Neural cell (in vitro differentiated cells): Measurements from ENCODE around the gene TSHR. TPM values are rescaled to one million over a fixed set of nuclear protein-coding genes. Genes with fewer than 3 reads are reported as not detected.

ENCODE experiments used
- H2AFZ ChIP-seq: fragments of 200-600, 300-800 bp; sonication (generic), shearing (Covaris generic); 2 replicates; pipeline ENCODE4 v1.6.0; 2014; ENCODE audit warnings: low read depth, mild to moderate bottlenecking, antibody characterized with exemption, low read length, moderate library complexity
- H3F3A ChIP-seq: fragments of 200-600 bp; shearing (Covaris generic); 2 replicates; pipeline ENCODE4 v1.6.1; 2016; ENCODE audit warnings: mild to moderate bottlenecking, moderate library complexity, mixed read lengths, antibody characterized with exemption, low read length; ENCODE audit not compliant: insufficient read depth, poor library complexity, severe bottlenecking
- H3K27ac ChIP-seq: fragments of 200-600, 300-800 bp; sonication (generic), shearing (Covaris generic); 2 replicates; pipeline ENCODE4 v1.5.1; 2014; ENCODE audit warnings: mild to moderate bottlenecking, low read length, moderate library complexity
- H3K27me3 ChIP-seq: fragments of 300-800, 200-600 bp; sonication (generic), shearing (Covaris generic); 2 replicates; pipeline ENCODE4 v1.6.0; 2014; ENCODE audit warnings: mild to moderate bottlenecking, low read depth, low read length, moderate library complexity; ENCODE audit not compliant: insufficient read depth
- H3K36me3 ChIP-seq: fragments of 300-800, 200-600 bp; sonication (generic), shearing (Covaris generic); 2 replicates; pipeline ENCODE4 v1.5.1; 2014; ENCODE audit warnings: mild to moderate bottlenecking, antibody characterized with exemption, low read length, moderate library complexity; ENCODE audit not compliant: insufficient read depth
- H3K4me2 ChIP-seq: fragments of 300-800, 200-600 bp; sonication (generic), shearing (Covaris generic); 2 replicates; pipeline ENCODE4 v1.6.0; 2014; ENCODE audit warnings: mild to moderate bottlenecking, low read length
- H3K4me3 ChIP-seq: fragments of 300-800, 200-600 bp; sonication (generic), shearing (Covaris generic); 2 replicates; pipeline ENCODE4 v1.5.1; 2014; ENCODE audit warnings: mild to moderate bottlenecking, low read length, moderate library complexity
- H3K79me2 ChIP-seq: fragments of 200-600 bp; shearing (Covaris generic); replicated peaks from 2 replicates; pipeline ENCODE4 v1.6.0; 2014; ENCODE audit warnings: mild to moderate bottlenecking, low read length, moderate library complexity; ENCODE audit not compliant: insufficient read depth
- H3K9ac ChIP-seq: fragments of 300-800, 200-600 bp; sonication (generic), shearing (Covaris generic); 2 replicates; pipeline ENCODE4 v1.6.1; 2016; ENCODE audit warnings: mild to moderate bottlenecking, low read length, mixed read lengths
- H3K9me2 ChIP-seq: fragments of 200-600 bp; shearing (Covaris generic); 2 replicates; pipeline ENCODE4 v1.6.1; 2016; ENCODE audit warnings: mild to moderate bottlenecking, low read length, mixed read lengths; ENCODE audit not compliant: insufficient read depth
- H3K9me3 ChIP-seq: fragments of 200-600, 300-800 bp; sonication (generic), shearing (Covaris generic); 2 replicates; pipeline ENCODE4 v1.6.1; 2016; ENCODE audit warnings: mild to moderate bottlenecking, mixed run types, low read length, moderate library complexity, mixed read lengths
- H4K20me1 ChIP-seq: fragments of 200-600 bp; shearing (Covaris generic); 2 replicates; pipeline ENCODE4 v1.6.1; 2016; ENCODE audit warnings: mild to moderate bottlenecking, mixed run types; ENCODE audit not compliant: insufficient read depth
- EP300 ChIP-seq: fragments of 450-650 bp; conservative IDR thresholded peaks from 2 replicates; pipeline ENCODE4 v1.6.1; 2014; ENCODE audit warnings: antibody characterized with exemption, mild to moderate bottlenecking, moderate library complexity; ENCODE audit not compliant: poor library complexity, severe bottlenecking
- EZH2 ChIP-seq: fragments of 200-600, 300-800 bp; shearing (Covaris generic), sonication (generic); IDR thresholded peaks from 2 replicates; pipeline ENCODE4 v1.6.1; 2014; ENCODE audit warnings: antibody characterized with exemption, low read length, borderline replicate concordance, mild to moderate bottlenecking; ENCODE audit not compliant: insufficient read depth, poor library complexity, severe bottlenecking
- MXI1 ChIP-seq: fragments of 450-650 bp; conservative IDR thresholded peaks from 2 replicates; pipeline ENCODE4 v1.6.1; 2014; ENCODE audit warnings: antibody characterized with exemption, mild to moderate bottlenecking; ENCODE audit not compliant: poor library complexity, severe bottlenecking
- POLR2AphosphoS5 ChIP-seq: IDR thresholded peaks from 2 replicates; pipeline ENCODE4 v1.6.1; 2012
- RAD21 ChIP-seq: fragments of 450-650 bp; conservative IDR thresholded peaks from 2 replicates; pipeline ENCODE4 v1.6.1; 2014; ENCODE audit warnings: antibody characterized with exemption, mild to moderate bottlenecking, moderate library complexity
- SMC3 ChIP-seq: fragments of 450-650 bp; conservative IDR thresholded peaks from 2 replicates; pipeline ENCODE4 v1.6.1; 2014; ENCODE audit warnings: antibody characterized with exemption, mild to moderate bottlenecking, moderate library complexity; ENCODE audit not compliant: poor library complexity
- TAF1 ChIP-seq: IDR thresholded peaks from 2 replicates; pipeline ENCODE4 v1.6.1; 2012; ENCODE audit warnings: low read depth
- polyA plus RNA-seq: library from polyadenylated mRNA; depleted of rRNA; stranded (reverse); fragments of >200 nt; gene quantifications from 2 replicates; pipeline ENCODE4 v1.2.3, GENCODE V29; 2014
- TF ChIP-seq, protein P1 (sequence below): IDR thresholded peaks from 2 replicates; pipeline ENCODE4 v1.6.1; 2012; ENCODE audit warnings: borderline replicate concordance
- TF ChIP-seq, protein P2 (sequence below): fragments of 450-650 bp; IDR thresholded peaks from 2 replicates; pipeline ENCODE4 v1.5.1; 2014; ENCODE audit warnings: antibody characterized with exemption, mild to moderate bottlenecking, moderate library complexity; ENCODE audit not compliant: poor library complexity, severe bottlenecking

The TSHR gene
- polyA plus RNA-seq, 1 donor from 2014 or later: not detected

DNA sequence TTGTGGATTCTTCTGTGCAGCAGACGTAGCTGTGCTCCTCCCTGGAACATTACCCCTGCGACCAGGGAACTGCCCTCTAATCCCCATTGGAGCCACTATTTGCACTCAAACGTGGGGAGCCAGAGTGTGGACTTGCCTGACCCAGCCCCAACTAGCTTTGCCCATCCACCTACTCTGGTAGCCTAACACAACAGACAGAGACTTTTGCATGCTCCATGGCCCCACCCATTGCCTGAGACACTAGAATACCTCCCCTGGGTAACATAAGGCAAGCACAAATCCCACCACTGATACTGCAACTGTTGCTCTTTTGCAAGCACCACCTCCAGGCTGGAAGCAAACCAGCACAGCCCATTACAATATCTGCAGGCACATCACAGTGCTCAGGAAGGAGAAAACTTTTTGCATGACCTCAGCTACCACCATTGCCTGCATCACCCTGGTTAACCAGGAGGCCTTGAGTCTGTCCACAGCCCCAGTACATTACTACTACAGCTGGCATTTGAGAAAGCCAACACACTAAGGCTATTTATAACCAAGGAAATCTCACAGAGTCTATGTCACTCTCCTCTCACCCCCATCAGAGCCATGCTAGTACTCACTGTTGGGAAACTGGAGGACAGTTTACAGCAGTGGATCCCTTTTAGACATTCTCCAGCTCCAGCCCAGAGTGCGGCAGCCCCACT lies 28.9 kb upstream of the TSHR start:
- no peaks in the 10 kb centered on the region for H3K79me2 ChIP-seq
- no peaks in the 10 kb centered on the region for H3K27me3 ChIP-seq
- H3K9me2 ChIP-seq: no peaks in the 10 kb centered on the region
- no peak overlapping the region for H2AFZ ChIP-seq
- TF ChIP-seq RAD21 (no peak), POLR2AphosphoS5 (no peak), TAF1 (no peak), SMC3 (no peak), EP300 (no peak), EZH2 (no peak), MXI1 (no peak)
- TF ChIP-seq, protein P1, sequence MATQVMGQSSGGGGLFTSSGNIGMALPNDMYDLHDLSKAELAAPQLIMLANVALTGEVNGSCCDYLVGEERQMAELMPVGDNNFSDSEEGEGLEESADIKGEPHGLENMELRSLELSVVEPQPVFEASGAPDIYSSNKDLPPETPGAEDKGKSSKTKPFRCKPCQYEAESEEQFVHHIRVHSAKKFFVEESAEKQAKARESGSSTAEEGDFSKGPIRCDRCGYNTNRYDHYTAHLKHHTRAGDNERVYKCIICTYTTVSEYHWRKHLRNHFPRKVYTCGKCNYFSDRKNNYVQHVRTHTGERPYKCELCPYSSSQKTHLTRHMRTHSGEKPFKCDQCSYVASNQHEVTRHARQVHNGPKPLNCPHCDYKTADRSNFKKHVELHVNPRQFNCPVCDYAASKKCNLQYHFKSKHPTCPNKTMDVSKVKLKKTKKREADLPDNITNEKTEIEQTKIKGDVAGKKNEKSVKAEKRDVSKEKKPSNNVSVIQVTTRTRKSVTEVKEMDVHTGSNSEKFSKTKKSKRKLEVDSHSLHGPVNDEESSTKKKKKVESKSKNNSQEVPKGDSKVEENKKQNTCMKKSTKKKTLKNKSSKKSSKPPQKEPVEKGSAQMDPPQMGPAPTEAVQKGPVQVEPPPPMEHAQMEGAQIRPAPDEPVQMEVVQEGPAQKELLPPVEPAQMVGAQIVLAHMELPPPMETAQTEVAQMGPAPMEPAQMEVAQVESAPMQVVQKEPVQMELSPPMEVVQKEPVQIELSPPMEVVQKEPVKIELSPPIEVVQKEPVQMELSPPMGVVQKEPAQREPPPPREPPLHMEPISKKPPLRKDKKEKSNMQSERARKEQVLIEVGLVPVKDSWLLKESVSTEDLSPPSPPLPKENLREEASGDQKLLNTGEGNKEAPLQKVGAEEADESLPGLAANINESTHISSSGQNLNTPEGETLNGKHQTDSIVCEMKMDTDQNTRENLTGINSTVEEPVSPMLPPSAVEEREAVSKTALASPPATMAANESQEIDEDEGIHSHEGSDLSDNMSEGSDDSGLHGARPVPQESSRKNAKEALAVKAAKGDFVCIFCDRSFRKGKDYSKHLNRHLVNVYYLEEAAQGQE: no peak
- TF ChIP-seq, protein P2, sequence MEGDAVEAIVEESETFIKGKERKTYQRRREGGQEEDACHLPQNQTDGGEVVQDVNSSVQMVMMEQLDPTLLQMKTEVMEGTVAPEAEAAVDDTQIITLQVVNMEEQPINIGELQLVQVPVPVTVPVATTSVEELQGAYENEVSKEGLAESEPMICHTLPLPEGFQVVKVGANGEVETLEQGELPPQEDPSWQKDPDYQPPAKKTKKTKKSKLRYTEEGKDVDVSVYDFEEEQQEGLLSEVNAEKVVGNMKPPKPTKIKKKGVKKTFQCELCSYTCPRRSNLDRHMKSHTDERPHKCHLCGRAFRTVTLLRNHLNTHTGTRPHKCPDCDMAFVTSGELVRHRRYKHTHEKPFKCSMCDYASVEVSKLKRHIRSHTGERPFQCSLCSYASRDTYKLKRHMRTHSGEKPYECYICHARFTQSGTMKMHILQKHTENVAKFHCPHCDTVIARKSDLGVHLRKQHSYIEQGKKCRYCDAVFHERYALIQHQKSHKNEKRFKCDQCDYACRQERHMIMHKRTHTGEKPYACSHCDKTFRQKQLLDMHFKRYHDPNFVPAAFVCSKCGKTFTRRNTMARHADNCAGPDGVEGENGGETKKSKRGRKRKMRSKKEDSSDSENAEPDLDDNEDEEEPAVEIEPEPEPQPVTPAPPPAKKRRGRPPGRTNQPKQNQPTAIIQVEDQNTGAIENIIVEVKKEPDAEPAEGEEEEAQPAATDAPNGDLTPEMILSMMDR: no peak
- H3K27ac ChIP-seq: no peak overlapping the region
- no peaks in the 10 kb centered on the region for H3K9me3 ChIP-seq
- H3K36me3 ChIP-seq: no peaks in the 10 kb centered on the region
- H3K9ac ChIP-seq: no peak overlapping the region
- no peak overlapping the region for H3K4me3 ChIP-seq
- H3F3A ChIP-seq: no peaks in the 10 kb centered on the region
- H4K20me1 ChIP-seq: no peaks in the 10 kb centered on the region
- no peak overlapping the region for H3K4me2 ChIP-seq

DNA sequence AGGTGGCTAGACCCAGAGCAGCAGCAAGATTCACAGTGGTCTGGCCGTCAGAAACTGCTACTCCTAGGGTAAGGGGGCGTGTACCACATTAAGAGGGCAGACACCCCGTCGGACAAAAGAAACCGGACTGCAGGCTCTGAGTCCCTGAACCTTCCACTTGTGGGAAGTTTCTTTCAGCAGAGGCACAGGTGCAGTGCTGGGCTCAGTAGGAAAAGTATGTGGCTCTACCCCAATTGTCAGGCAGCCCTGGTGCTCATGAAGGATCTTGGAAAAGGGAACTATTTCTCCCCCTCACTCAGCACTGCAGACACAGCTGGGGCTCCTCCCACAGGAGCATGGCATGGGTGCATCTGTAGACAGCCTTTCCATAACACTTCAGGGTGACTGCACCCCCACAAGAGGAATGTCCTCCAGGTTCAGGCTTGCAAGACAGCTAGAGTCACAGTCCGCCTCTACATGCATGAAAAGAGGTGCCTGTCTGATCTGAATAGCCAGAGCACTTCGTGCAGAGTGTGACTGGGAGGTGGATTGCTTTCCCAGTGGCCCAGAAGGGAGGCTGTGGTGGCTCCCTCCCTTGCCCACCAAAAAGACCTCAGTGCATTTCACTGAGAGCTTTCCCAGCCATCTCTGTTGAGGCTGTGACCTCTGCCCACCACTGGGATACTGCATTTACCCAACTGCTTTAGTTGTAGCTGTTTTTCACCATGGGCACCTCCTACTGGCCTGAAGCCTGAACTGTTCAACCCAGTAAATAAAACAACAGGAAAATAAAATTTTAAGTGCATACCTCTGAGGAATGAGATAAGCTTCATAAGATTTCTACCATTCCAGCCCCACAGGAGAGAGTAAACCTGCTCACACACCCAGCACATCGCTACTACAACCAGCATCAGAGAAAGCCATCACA lies 28.1 kb upstream of the TSHR start:
- Histone ChIP-seq H3K4me3 (no peak overlapping the region), H2AFZ (no peak overlapping the region), H3K36me3 (no peaks in the 10 kb centered on the region), H4K20me1 (no peaks in the 10 kb centered on the region), H3K27ac (no peak overlapping the region), H3K4me2 (no peak overlapping the region), H3K9me3 (no peaks in the 10 kb centered on the region), H3F3A (no peaks in the 10 kb centered on the region), H3K9ac (no peak overlapping the region), H3K79me2 (no peaks in the 10 kb centered on the region), H3K27me3 (no peaks in the 10 kb centered on the region), H3K9me2 (no peaks in the 10 kb centered on the region)
- TF ChIP-seq POLR2AphosphoS5 (no peak), RAD21 (no peak), SMC3 (no peak), TAF1 (no peak), EZH2 (no peak), MXI1 (no peak), EP300 (no peak)
- TF ChIP-seq, protein P1: no peak
- TF ChIP-seq, protein P2: no peak
